Fibroblast of pulmonary artery (primary cell): ENCODE data around the gene ZBED1.
"Not testable (repeated sequence)": the region's sequence is repeated elsewhere in the genome, so short reads cannot be mapped to it uniquely, and the experiment has no call there.

Source experiments
- DNase-seq: peaks from one replicate; pipeline ENCODE4 v3.0.0-alpha.2; 2010; ENCODE audit warnings: low read depth
- H3K4me3 ChIP-seq: replicated peaks from 2 replicates; pipeline ENCODE4 v1.5.1; 2011; ENCODE audit warnings: low read depth, mild to moderate bottlenecking, control low read depth, low read length, moderate library complexity
- TF ChIP-seq, protein P1 (sequence below): IDR thresholded peaks from 2 replicates; pipeline ENCODE4 v1.5.1; 2011; ENCODE audit warnings: mild to moderate bottlenecking, control low read depth, low read length, inconsistent platforms; ENCODE audit errors: missing control alignments

Gene ZBED1

DNA sequence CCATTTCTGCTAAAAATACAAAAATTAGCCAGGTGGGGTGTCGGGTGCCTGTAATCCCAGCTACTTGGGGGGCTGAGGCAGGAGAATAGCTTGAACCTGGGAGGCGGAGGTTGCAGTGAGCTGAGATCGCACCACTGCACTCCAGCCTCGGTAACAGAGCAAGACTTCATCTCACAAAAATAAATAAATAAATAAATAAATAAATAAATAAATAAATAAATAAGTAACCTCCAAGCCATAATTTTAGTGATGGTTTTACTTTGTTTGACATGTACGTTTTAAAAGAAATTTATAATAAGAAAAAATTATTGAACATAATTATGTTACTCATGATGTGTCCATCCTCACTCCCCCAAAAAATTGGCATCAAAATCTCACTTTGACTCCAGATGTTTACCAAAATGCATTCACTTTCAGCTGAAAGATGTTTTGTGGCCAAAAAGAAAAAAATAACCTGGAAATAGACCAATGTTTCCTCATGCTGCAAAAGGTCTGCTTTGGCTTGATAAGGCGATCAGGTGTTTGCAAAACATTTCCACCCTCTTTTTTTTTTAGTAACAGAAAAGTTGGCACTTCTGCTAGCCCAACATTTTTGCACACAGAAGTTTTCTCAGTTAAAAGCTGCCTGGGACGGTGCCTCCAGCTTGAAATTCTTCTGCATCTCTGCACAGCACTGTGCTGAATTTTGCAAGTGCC, 42.2 kb upstream of the ZBED1 start:
- no peak overlapping the region for H3K4me3 ChIP-seq
- no peak for DNase-seq
- TF ChIP-seq, protein P1, sequence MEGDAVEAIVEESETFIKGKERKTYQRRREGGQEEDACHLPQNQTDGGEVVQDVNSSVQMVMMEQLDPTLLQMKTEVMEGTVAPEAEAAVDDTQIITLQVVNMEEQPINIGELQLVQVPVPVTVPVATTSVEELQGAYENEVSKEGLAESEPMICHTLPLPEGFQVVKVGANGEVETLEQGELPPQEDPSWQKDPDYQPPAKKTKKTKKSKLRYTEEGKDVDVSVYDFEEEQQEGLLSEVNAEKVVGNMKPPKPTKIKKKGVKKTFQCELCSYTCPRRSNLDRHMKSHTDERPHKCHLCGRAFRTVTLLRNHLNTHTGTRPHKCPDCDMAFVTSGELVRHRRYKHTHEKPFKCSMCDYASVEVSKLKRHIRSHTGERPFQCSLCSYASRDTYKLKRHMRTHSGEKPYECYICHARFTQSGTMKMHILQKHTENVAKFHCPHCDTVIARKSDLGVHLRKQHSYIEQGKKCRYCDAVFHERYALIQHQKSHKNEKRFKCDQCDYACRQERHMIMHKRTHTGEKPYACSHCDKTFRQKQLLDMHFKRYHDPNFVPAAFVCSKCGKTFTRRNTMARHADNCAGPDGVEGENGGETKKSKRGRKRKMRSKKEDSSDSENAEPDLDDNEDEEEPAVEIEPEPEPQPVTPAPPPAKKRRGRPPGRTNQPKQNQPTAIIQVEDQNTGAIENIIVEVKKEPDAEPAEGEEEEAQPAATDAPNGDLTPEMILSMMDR: no peak

DNA sequence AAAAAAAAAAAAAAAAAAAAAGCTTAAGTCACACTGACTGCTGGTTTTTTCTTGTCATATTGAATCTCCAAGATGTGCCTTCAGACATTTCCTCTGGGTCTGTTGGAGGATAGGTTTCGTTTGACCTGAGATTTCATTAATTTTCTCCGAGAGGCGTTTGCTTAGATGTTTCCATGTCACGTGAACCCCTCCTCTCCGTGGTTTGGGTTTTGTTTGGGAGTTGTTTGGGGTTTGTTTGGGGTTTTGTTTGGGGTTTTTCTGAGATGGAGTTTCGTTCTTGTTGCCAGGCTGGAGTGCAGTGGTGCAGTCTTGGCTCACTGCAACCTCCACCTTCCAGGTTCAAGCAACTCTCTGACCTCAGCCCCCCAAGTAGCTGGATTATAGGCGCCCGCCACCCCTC, 40.8 kb upstream of the ZBED1 start:
- DNase-seq: no peak
- TF ChIP-seq, protein P1: no peak
- no peak overlapping the region for H3K4me3 ChIP-seq

DNA sequence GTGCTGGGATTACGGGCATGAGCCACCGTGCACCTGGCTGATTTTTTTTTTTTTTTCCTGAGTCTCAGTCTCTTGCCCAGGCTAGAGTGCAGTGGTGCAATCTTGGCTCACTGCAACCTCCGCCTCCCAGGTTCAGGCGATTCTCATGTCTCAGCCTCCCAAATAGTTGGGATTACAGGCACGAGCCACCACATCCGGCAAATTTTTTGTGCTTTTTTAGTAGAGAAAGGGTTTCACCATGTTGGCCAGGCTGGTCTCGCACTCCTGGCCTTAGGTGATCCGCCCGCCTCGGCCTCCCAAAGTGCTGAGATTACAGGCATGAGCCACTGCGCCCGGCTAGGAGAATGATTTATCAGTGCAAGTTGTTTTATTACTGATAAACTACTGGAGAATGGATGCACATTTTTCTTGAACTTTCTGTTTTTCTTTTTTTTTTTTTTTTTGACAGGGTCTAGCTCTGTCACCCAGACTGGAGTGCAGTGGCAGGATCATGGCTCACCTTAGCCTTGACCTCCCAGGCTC, 39.7 kb upstream of the ZBED1 start:
- TF ChIP-seq, protein P1: no peak
- no peak overlapping the region for H3K4me3 ChIP-seq
- no peak for DNase-seq

DNA sequence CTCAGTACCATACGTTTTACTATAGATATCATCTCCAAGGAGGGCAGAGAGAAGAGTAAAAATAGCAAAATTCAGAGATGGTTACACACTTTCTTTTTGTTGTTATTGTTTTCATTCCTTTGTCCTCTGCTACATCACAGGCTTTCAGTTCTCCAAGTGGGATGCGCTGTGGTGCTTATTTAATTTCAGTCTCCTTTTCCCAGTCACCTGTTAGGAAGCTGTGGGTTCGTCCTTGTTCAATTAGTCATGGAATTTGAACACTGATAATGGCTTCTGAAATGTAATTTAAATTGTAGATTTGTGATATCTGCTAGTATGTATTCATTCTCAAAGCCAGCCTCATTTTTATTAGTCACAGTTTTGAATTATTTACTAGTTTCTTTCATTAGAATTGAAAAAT, 38.8 kb upstream of the ZBED1 start:
- DNase-seq: no peak
- TF ChIP-seq, protein P1: no peak
- no peak overlapping the region for H3K4me3 ChIP-seq

DNA sequence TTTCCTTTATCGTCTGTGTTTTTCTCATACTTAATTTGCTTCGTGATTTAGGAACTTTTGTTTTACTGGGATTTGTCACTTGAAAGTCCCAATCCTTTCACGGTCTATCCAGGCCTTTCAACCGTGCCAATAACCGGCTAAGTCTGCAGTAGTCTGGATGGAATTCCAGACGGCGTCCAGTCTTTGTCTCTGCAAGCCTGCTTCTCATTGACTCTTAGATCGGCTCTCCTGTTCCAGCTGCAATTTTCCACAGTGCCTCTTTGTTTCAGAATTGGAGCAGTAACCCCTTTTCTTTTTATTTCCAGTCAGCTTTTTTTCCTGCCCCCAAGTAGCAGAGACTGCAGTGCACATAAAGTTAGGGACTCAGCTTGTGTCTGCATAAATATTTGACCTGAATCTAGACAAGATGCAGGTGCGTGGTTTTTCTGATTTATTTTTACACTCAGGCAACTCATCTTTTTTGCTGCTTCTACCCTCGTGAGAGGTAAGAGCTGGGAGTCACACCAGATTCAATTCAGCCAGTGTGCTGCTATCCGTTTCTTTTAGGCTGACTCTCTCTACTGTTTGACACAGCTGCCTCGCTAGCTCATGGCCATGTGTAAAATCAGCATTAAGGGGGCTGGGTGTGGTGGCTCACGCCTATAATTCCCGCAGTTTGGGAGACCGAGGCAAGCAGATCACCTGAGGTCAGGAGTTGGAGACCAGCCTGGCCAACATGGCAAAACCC, 37.4 kb upstream of the ZBED1 start:
- TF ChIP-seq, protein P1: no peak
- H3K4me3 ChIP-seq: no peak overlapping the region
- DNase-seq: no peak

DNA sequence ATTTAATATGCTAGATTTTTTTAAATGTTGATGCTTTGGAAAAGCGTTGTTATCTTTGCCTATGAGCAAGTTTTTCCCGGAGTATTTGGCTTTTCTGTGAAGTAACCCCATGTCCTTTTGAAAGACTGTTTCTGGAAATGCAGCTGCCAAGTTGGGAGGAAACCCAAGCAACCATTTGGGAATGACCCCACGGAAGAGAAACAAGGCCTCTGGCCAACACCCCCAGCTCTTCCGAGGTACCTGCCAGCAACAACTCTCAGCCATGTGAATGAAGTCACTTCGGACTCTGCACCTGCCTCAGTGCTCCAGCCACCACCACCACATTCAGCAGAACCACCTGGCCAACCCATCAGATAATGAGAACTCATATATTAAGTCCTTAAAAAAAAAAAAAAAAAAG, 36.2 kb upstream of the ZBED1 start:
- H3K4me3 ChIP-seq: no peak overlapping the region
- TF ChIP-seq, protein P1: no peak
- no peak for DNase-seq

DNA sequence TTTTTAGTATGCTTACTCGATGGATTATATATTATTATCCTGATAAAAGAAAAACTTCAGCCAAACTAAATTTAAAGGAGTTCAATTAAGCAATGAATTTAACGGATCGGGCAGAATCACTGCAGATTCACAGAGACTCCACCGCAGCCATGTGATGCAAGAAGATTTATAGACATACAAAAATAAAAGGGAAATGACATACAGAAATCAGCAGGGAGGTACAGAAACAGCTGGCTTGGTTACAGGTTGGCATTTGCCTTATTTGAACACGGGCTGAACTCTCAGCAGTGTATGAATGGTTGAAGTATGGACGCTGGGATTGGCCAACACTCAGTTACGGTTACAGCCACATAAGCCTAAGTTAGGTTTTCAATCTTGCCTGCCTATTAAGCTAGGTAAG, 35.4 kb upstream of the ZBED1 start:
- no peak for DNase-seq
- H3K4me3 ChIP-seq: no peak overlapping the region
- TF ChIP-seq, protein P1: no peak

DNA sequence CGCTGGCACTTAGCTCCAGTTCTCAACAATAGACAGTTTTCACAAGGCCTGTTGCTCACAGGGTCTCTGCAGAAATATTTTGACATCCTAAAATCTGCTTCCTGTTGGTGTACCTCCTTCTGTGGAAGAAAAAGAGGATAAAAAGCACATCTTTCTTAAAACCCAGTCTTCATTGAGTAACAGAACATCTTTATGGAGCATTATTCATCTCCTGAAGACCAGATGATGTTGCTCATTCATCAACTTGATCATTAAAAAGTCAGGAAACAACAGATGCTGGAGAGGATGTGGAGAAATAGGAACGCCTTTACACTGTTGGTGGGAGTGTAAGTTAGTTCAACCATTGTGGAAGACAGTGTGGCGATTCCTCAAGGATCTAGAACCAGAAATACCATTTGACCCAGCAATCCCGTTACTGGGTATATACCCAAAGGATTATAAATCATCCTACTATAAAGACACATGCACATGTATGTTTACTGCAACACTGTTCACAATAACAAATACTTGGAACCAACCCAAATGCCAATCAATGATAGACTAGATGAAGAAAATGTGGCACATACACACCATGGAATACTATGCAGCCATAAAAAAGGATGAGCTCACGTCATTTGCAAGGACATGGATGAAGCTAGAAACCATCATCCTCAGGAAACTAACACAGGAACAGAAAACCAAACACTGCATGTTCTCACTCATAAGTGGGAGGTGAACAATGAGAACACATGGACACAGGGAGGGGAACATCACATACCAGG, 33.7 kb upstream of the ZBED1 start:
- DNase-seq, H3K4me3 ChIP-seq: not testable (repeated sequence)
